ENCODE measurements around the gene IQGAP2. TPM values are rescaled to one million over a fixed set of nuclear protein-coding genes. Genes with fewer than 3 reads are reported as not detected.

The IQGAP2 gene
- polyA plus RNA-seq, 2 donors: 1.4 to 2.0 TPM

GRCh38 chr5:76634661-76635060 lies 231.6 kb downstream of the IQGAP2 start:
- WGBS, 2 donors: 47 to 88% methylated on average over 4 of the region's 4 CpGs
- Histone ChIP-seq H3K9me3 (ENCODE audit: control insufficient read depth in 2 of 2, insufficient read depth in 1 of 2, low read depth in 1 of 2, low read length in 1 of 2) (no peaks in the 10 kb centered on the region), H3K4me3 (ENCODE audit: low read depth in 1 of 2, low read length in 2 of 2) (no peak overlapping the region)

GRCh38 chr5:76637490-76637889 lies 234.4 kb downstream of the IQGAP2 start:
- Histone ChIP-seq H3K27ac (ENCODE audit: low read depth in 2 of 2, low read length in 1 of 2) (no peak overlapping the region), H3K36me3 (ENCODE audit: control insufficient read depth in 2 of 2, insufficient read depth in 2 of 2, low read length in 1 of 2) (no peaks in the 10 kb centered on the region), H3K4me3 (ENCODE audit: low read depth in 1 of 2, low read length in 2 of 2) (no peak overlapping the region), H3K9me3 (ENCODE audit: control insufficient read depth in 2 of 2, insufficient read depth in 1 of 2, low read depth in 1 of 2, low read length in 1 of 2) (no peaks in the 10 kb centered on the region), H3K4me1 (ENCODE audit: control insufficient read depth in 2 of 2, insufficient read depth in 2 of 2, low read length in 1 of 2) (no peaks in the 10 kb centered on the region), H3K27me3 (ENCODE audit: control insufficient read depth in 1 of 2, insufficient read depth in 2 of 2, low read length in 2 of 2) (no peaks in the 10 kb centered on the region)
- 88 to 91% methylated on average over 2 of the region's 2 CpGs for WGBS, 2 donors

More at GRCh38 chr5:76634661-76635060, 231.6 kb downstream of the IQGAP2 start:
- no peaks in the 10 kb centered on the region for H3K36me3 ChIP-seq (ENCODE audit: control insufficient read depth in 2 of 2, insufficient read depth in 2 of 2, low read length in 1 of 2)
- no peak overlapping the region for H3K27ac ChIP-seq (ENCODE audit: low read depth in 2 of 2, low read length in 1 of 2)
- no peaks in the 10 kb centered on the region for H3K27me3 ChIP-seq (ENCODE audit: control insufficient read depth in 1 of 2, insufficient read depth in 2 of 2, low read length in 2 of 2)
- H3K4me1 ChIP-seq (ENCODE audit: control insufficient read depth in 2 of 2, insufficient read depth in 2 of 2, low read length in 1 of 2): no peaks in the 10 kb centered on the region

- Histone ChIP-seq H3K27me3 (ENCODE audit: control insufficient read depth in 1 of 2, insufficient read depth in 2 of 2, low read length in 2 of 2) (no peaks in the 10 kb centered on the region), H3K27ac (ENCODE audit: low read depth in 2 of 2, low read length in 1 of 2) (no peak overlapping the region), H3K36me3 (ENCODE audit: control insufficient read depth in 2 of 2, insufficient read depth in 2 of 2, low read length in 1 of 2) (no peaks in the 10 kb centered on the region), H3K4me1 (ENCODE audit: control insufficient read depth in 2 of 2, insufficient read depth in 2 of 2, low read length in 1 of 2) (no peaks in the 10 kb centered on the region), H3K4me3 (ENCODE audit: low read depth in 1 of 2, low read length in 2 of 2) (no peak overlapping the region), H3K9me3 (ENCODE audit: control insufficient read depth in 2 of 2, insufficient read depth in 1 of 2, low read depth in 1 of 2, low read length in 1 of 2) (no peaks in the 10 kb centered on the region)
- 77 to 82% methylated on average over 1 of the region's 1 CpG for WGBS, 2 donors
Measured at GRCh38 chr5:76638479-76638878, 235.4 kb downstream of the IQGAP2 start.

GRCh38 chr5:76641514-76642120 lies 238.5 kb downstream of the IQGAP2 start:
- H3K4me3 ChIP-seq (ENCODE audit: low read depth in 1 of 2, low read length in 2 of 2): no peak overlapping the region
- no peaks in the 10 kb centered on the region for H3K27me3 ChIP-seq (ENCODE audit: control insufficient read depth in 1 of 2, insufficient read depth in 2 of 2, low read length in 2 of 2)
- no peaks in the 10 kb centered on the region for H3K4me1 ChIP-seq (ENCODE audit: control insufficient read depth in 2 of 2, insufficient read depth in 2 of 2, low read length in 1 of 2)
- 14 to 19% methylated on average over 1 of the region's 1 CpG for WGBS, 2 donors
- no peaks in the 10 kb centered on the region for H3K36me3 ChIP-seq (ENCODE audit: control insufficient read depth in 2 of 2, insufficient read depth in 2 of 2, low read length in 1 of 2)
- no peak overlapping the region for H3K27ac ChIP-seq (ENCODE audit: low read depth in 2 of 2, low read length in 1 of 2)
- no peaks in the 10 kb centered on the region for H3K9me3 ChIP-seq (ENCODE audit: control insufficient read depth in 2 of 2, insufficient read depth in 1 of 2, low read depth in 1 of 2, low read length in 1 of 2)

DNA sequence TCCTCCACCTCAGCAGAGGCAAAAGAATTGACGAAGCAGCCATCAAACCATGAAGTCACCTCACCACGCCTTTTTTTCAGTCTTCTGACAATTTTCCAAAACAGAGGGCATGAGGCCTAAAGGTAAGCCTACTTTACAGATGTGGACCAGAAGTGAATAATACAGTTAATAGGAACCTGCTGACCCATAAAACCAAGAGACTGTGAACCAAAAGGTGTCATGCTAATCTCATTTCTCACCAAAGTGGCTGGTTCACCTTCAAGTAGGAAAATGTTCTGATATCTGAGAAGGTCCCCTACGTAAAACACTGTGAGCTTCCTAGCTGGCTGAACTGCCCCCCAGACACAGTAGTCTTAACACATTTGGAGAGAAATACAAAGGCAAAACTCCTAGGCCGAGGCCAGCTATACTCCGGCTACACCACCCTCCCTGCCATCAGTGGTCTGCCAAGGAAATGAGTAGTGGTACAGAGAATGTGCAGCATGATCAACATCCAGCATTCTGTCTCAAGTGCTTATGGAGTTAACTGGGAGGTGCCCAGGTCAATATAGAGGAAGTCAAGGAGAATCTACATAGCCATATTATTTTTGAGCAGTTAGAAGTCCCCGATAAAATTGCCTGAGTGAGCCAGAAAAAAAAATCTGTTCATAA lies 239.4 kb downstream of the IQGAP2 start:
- Histone ChIP-seq H3K4me3 (ENCODE audit: low read depth in 1 of 2, low read length in 2 of 2) (no peak overlapping the region), H3K27ac (ENCODE audit: low read depth in 2 of 2, low read length in 1 of 2) (no peak overlapping the region), H3K36me3 (ENCODE audit: control insufficient read depth in 2 of 2, insufficient read depth in 2 of 2, low read length in 1 of 2) (no peaks in the 10 kb centered on the region), H3K4me1 (ENCODE audit: control insufficient read depth in 2 of 2, insufficient read depth in 2 of 2, low read length in 1 of 2) (no peaks in the 10 kb centered on the region), H3K27me3 (ENCODE audit: control insufficient read depth in 1 of 2, insufficient read depth in 2 of 2, low read length in 2 of 2) (no peaks in the 10 kb centered on the region), H3K9me3 (ENCODE audit: control insufficient read depth in 2 of 2, insufficient read depth in 1 of 2, low read depth in 1 of 2, low read length in 1 of 2) (no peaks in the 10 kb centered on the region)
- WGBS, 2 donors: 83 to 90% methylated on average over 6 of the region's 6 CpGs

DNA sequence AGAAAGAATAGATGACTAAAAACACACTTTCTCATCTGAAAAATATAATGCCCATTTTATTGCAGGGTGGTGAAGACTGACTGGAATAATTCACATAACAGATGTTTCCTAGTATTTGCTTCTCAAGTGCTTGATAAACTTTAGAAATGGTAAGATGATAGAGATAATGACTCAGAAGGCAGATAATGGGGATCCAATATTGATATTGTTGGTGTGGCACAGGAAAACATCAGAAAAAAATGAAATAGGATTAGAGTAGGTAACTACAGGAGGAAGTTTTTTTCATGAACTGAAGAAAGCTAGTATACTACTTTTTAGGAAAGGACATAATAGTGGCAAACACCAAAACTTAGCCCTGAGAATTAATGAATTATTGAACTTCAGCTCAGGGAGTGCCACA lies 240.3 kb downstream of the IQGAP2 start:
- Histone ChIP-seq H3K9me3 (ENCODE audit: control insufficient read depth in 2 of 2, insufficient read depth in 1 of 2, low read depth in 1 of 2, low read length in 1 of 2) (no peaks in the 10 kb centered on the region), H3K4me1 (ENCODE audit: control insufficient read depth in 2 of 2, insufficient read depth in 2 of 2, low read length in 1 of 2) (no peaks in the 10 kb centered on the region), H3K4me3 (ENCODE audit: low read depth in 1 of 2, low read length in 2 of 2) (no peak overlapping the region), H3K27me3 (ENCODE audit: control insufficient read depth in 1 of 2, insufficient read depth in 2 of 2, low read length in 2 of 2) (no peaks in the 10 kb centered on the region), H3K36me3 (ENCODE audit: control insufficient read depth in 2 of 2, insufficient read depth in 2 of 2, low read length in 1 of 2) (no peaks in the 10 kb centered on the region), H3K27ac (ENCODE audit: low read depth in 2 of 2, low read length in 1 of 2) (no peak overlapping the region)

DNA sequence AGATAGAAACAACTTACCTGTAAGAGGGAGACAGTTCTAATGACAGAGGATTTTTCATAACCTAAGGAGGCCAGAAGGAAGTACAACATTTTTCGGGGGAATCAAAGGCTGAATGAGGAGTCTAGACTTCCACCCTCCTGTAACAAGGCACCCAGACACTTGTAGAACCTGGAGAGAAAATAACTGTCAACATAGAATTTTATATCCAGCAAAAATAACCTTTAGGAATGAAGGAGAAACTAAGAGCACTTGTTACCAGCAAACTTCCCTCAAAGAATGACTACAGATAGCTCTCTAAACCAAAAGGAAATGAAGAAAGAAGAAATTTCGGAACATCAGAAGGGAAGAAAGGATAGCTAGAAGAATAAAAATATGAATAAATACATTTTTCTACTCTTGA lies 246.1 kb downstream of the IQGAP2 start:
- Histone ChIP-seq H3K27me3 (ENCODE audit: control insufficient read depth in 1 of 2, insufficient read depth in 2 of 2, low read length in 2 of 2) (no peaks in the 10 kb centered on the region), H3K27ac (ENCODE audit: low read depth in 2 of 2, low read length in 1 of 2) (no peak overlapping the region)
- 92 to 95% methylated on average over 2 of the region's 2 CpGs for WGBS, 2 donors

GRCh38 chr5:76652809-76653414 lies 249.8 kb downstream of the IQGAP2 start:
- H3K36me3 ChIP-seq (ENCODE audit: control insufficient read depth in 2 of 2, insufficient read depth in 2 of 2, low read length in 1 of 2): no peaks in the 10 kb centered on the region
- H3K4me3 ChIP-seq (ENCODE audit: low read depth in 1 of 2, low read length in 2 of 2): no peak overlapping the region
- H3K4me1 ChIP-seq (ENCODE audit: control insufficient read depth in 2 of 2, insufficient read depth in 2 of 2, low read length in 1 of 2): no peaks in the 10 kb centered on the region
- WGBS, 2 donors: 75 to 79% methylated on average over 3 of the region's 3 CpGs
- H3K27ac ChIP-seq (ENCODE audit: low read depth in 2 of 2, low read length in 1 of 2): no peak overlapping the region
- no peaks in the 10 kb centered on the region for H3K27me3 ChIP-seq (ENCODE audit: control insufficient read depth in 1 of 2, insufficient read depth in 2 of 2, low read length in 2 of 2)
- H3K9me3 ChIP-seq (ENCODE audit: control insufficient read depth in 2 of 2, insufficient read depth in 1 of 2, low read depth in 1 of 2, low read length in 1 of 2): no peaks in the 10 kb centered on the region

More for the DNA sequence above, 246.1 kb downstream of the IQGAP2 start:
- Histone ChIP-seq H3K4me1 (ENCODE audit: control insufficient read depth in 2 of 2, insufficient read depth in 2 of 2, low read length in 1 of 2) (no peaks in the 10 kb centered on the region), H3K4me3 (ENCODE audit: low read depth in 1 of 2, low read length in 2 of 2) (no peak overlapping the region), H3K9me3 (ENCODE audit: control insufficient read depth in 2 of 2, insufficient read depth in 1 of 2, low read depth in 1 of 2, low read length in 1 of 2) (no peaks in the 10 kb centered on the region), H3K36me3 (ENCODE audit: control insufficient read depth in 2 of 2, insufficient read depth in 2 of 2, low read length in 1 of 2) (no peaks in the 10 kb centered on the region)

DNA sequence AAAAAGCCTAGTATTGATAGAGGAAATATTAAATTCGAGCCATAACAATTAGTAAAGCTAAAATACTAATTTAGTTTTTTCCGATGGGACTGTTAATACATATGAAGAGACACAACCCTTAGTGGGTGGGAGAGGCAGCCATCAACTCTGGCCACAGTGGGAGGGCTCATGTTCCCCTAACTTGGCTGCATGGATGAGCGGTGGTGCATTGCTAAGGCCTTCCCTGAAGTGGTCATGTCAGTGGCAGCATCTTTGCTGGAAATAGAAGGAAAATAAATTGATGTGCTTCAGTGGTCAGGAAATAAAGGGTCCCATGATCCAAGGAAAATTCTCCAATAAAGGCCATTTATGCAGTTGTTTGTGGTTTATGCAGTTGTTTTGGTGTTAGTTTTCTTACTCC lies 254.0 kb downstream of the IQGAP2 start:
- Histone ChIP-seq H3K4me3 (ENCODE audit: low read depth in 1 of 2, low read length in 2 of 2) (no peak overlapping the region), H3K27me3 (ENCODE audit: control insufficient read depth in 1 of 2, insufficient read depth in 2 of 2, low read length in 2 of 2) (no peaks in the 10 kb centered on the region), H3K9me3 (ENCODE audit: control insufficient read depth in 2 of 2, insufficient read depth in 1 of 2, low read depth in 1 of 2, low read length in 1 of 2) (no peaks in the 10 kb centered on the region), H3K27ac (ENCODE audit: low read depth in 2 of 2, low read length in 1 of 2) (no peak overlapping the region), H3K4me1 (ENCODE audit: control insufficient read depth in 2 of 2, insufficient read depth in 2 of 2, low read length in 1 of 2) (no peaks in the 10 kb centered on the region), H3K36me3 (ENCODE audit: control insufficient read depth in 2 of 2, insufficient read depth in 2 of 2, low read length in 1 of 2) (no peaks in the 10 kb centered on the region)
- 96% methylated on average over 3 of the region's 3 CpGs for WGBS, 2 donors

Data from esophagus (tissue), 2 donors.